Smooth muscle cell (in vitro differentiated cells): ENCODE data around the gene RGMB. TPM values are rescaled to one million over a fixed set of nuclear protein-coding genes. Genes with fewer than 3 reads are reported as not detected.

ENCODE experiments used
- DNase-seq: peaks from one replicate; lab custom pipeline; 2025; ENCODE audit not compliant: unreplicated experiment; lab: John Stamatoyannopoulos, UW
- H2AFZ ChIP-seq: fragments of 200-600 bp; sonication (generic); 2 replicates; pipeline ENCODE4 v1.6.0; 2016; ENCODE audit warnings: antibody characterized with exemption, low read depth, mild to moderate bottlenecking
- H3F3A ChIP-seq: fragments of 200-600 bp; sonication (generic); 2 replicates; pipeline ENCODE4 v1.6.0; 2017; ENCODE audit warnings: antibody characterized with exemption, low read depth
- H3K27ac ChIP-seq: fragments of 200-600 bp; sonication (generic); 2 replicates; pipeline ENCODE4 v1.5.1; 2016; ENCODE audit warnings: low read depth, mild to moderate bottlenecking
- H3K27me3 ChIP-seq: fragments of 200-600 bp; sonication (generic); 2 replicates; pipeline ENCODE4 v1.6.1; 2016; ENCODE audit warnings: low read depth, mild to moderate bottlenecking
- H3K36me3 ChIP-seq: fragments of 200-600 bp; sonication (generic); 2 replicates; pipeline ENCODE4 v1.5.1; 2016; ENCODE audit warnings: low read depth
- H3K4me1 ChIP-seq: fragments of 200-600 bp; sonication (generic); 2 replicates; pipeline ENCODE4 v1.5.1; 2016; ENCODE audit warnings: low read depth
- H3K4me2 ChIP-seq: fragments of 200-600 bp; sonication (generic); 2 replicates; pipeline ENCODE4 v1.6.0; 2016; ENCODE audit warnings: mild to moderate bottlenecking
- H3K4me3 ChIP-seq: fragments of 200-600 bp; sonication (generic); 2 replicates; pipeline ENCODE4 v1.5.1; 2016; ENCODE audit warnings: mild to moderate bottlenecking
- H3K79me2 ChIP-seq: fragments of 200-600 bp; sonication (generic); 2 replicates; pipeline ENCODE4 v1.6.0; 2016; ENCODE audit warnings: low read depth, mild to moderate bottlenecking
- H3K9ac ChIP-seq: fragments of 200-600 bp; sonication (generic); 2 replicates; pipeline ENCODE4 v1.6.0; 2016; ENCODE audit warnings: low read depth
- H3K9me3 ChIP-seq: fragments of 200-600 bp; sonication (generic); replicated peaks from 2 replicates; pipeline ENCODE4 v1.5.1; 2016; ENCODE audit warnings: low read depth
- H4K20me1 ChIP-seq: fragments of 200-600 bp; sonication (generic); 2 replicates; pipeline ENCODE4 v1.6.0; 2016; ENCODE audit warnings: low read depth
- WGBS: methylation state at CpG from one replicate; pipeline ENCODE4 v1.1.7; 2016; ENCODE audit warnings: low lambda C conversion rate; 5-methylcytosine and 5-hydroxymethylcytosine counted together
- polyA plus RNA-seq: library from polyadenylated mRNA; unstranded; fragments of >200 nt; fragmentation: Nextera tagmentation; extraction: Ambion mirVana; gene quantifications from 2 replicates; pipeline ENCODE4 v1.2.1, GENCODE V29; 2016
- total RNA-seq: library from RNA; depleted of rRNA; stranded (reverse); fragments of >200 nt; gene quantifications from 2 replicates; pipeline ENCODE4 v1.2.3, GENCODE V29; 2014
- TF ChIP-seq, protein P1 (sequence below): fragments of 200-600 bp; sonication (generic); IDR thresholded peaks from 2 replicates; pipeline ENCODE4 v1.5.1; 2017; ENCODE audit warnings: borderline replicate concordance, mild to moderate bottlenecking, antibody characterized with exemption; ENCODE audit not compliant: insufficient read depth, poor library complexity, severe bottlenecking

RGMB gene
- total and polyA plus RNA-seq, 2 experiments from 2014 or later: 8.0 to 11.2 TPM

DNA sequence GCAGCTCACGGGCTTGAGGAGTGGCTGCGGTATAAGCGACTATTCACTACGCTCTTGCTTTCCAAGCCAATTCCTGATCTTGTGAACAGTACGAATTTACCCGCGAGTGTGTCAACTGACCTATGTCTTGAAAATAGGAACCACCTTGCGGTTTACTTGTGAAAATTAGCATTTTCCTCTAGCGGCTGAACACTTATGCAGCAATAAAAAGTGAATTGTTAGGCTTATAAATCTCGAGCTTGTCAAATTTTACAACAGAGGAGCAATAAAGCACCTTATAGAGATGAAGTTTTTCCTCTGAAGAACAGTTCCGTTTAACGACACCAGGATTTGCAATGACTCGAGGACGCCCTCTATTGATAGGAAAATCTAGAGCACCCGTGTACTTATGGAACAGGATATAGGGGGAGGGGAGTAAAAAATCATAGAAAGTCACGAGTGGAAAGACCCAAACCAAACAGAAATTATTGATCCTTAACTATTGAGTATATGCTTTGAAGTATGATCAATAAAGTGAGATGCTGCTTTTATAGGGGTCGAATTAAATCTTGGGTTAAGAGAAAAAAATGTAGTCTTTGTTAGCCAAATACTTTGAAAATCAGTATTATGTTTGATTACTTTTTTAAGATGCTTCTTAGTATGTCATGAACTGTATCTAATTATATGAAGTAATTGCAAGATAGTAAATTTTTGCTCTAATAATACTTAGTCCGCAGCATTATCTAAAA, 1.9 kb upstream of the RGMB start:
- Histone ChIP-seq H3K9ac (no peak overlapping the region), H3K79me2 (peaks cover 19% of the 10 kb centered on the region), H3K4me3 (peak overlapping the region; percentile 65), H2AFZ (peak overlapping the region; percentile 94), H3K27ac (peak overlapping the region; percentile 9), H3F3A (peaks cover 12% of the 10 kb centered on the region), H3K4me1 (peaks cover 29% of the 10 kb centered on the region), H4K20me1 (peaks cover 21% of the 10 kb centered on the region), H3K27me3 (no peaks in the 10 kb centered on the region), H3K36me3 (no peaks in the 10 kb centered on the region), H3K4me2 (peak overlapping the region; percentile 93), H3K9me3 (no peaks in the 10 kb centered on the region)
- 6% methylated on average over 18 of the region's 18 CpGs for WGBS
- TF ChIP-seq, protein P1, sequence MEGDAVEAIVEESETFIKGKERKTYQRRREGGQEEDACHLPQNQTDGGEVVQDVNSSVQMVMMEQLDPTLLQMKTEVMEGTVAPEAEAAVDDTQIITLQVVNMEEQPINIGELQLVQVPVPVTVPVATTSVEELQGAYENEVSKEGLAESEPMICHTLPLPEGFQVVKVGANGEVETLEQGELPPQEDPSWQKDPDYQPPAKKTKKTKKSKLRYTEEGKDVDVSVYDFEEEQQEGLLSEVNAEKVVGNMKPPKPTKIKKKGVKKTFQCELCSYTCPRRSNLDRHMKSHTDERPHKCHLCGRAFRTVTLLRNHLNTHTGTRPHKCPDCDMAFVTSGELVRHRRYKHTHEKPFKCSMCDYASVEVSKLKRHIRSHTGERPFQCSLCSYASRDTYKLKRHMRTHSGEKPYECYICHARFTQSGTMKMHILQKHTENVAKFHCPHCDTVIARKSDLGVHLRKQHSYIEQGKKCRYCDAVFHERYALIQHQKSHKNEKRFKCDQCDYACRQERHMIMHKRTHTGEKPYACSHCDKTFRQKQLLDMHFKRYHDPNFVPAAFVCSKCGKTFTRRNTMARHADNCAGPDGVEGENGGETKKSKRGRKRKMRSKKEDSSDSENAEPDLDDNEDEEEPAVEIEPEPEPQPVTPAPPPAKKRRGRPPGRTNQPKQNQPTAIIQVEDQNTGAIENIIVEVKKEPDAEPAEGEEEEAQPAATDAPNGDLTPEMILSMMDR: peak; percentile 87
- no peak for DNase-seq

DNA sequence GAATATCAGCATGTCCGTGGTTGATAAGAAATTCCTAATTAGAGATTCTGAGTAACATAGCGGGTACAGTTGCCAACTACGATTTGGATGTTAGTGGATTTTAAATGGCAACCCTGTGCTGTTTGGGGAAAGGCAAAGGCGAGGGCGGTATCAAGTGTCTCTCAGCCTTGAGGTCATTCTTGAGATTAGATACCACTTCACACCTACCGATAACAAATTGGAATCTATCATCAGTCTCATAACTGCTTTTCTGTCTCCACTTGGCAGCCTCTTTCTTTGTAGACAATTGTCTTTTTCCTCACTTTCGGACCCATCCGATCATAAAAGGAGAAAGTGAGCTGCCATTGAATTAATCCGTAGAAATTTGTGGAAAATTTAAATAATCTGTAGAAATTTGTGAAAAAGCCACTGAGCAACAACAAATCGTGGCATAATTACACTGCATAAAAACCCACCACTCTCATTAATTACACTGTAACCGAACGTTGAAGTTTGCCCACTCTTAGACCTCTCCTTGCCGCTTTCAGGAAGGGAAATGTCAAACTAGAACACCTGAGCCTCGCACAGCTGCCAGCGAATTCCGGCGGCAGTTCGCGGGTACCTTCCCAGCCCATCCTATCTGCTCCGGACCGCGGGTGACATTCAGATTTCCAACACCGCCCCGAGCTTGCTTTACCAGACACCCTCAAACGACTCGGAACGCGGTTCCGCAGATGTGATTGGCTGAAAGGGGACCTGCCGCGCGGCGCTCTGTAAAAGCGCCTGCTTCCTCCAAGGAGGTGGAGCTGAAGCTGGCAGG, 849 bp upstream of the RGMB start:
- WGBS: 17% methylated on average over 34 of the region's 34 CpGs

DNA sequence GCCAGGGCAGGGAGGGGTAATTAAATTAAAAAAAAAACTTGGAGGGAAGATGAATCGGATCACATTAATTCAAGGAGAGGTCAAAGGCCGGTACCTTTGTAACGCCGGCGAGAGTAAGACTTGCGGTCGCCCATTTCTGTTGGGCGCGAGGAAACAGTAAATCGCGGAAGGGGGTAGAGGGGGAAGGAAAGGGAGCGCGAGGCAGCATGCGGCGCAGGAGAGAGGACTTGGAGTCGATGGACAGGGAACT, 324 bp upstream of the RGMB start:
- peak overlapping the region; percentile 84 for H3K4me2 ChIP-seq
- TF ChIP-seq, protein P1: peak; percentile 3
- peaks cover 12% of the 10 kb centered on the region for H3F3A ChIP-seq
- peaks cover 37% of the 10 kb centered on the region for H4K20me1 ChIP-seq
- no peaks in the 10 kb centered on the region for H3K27me3 ChIP-seq
- H3K36me3 ChIP-seq: no peaks in the 10 kb centered on the region
- H3K4me3 ChIP-seq: peak overlapping the region; percentile 70
- peaks cover 35% of the 10 kb centered on the region for H3K79me2 ChIP-seq
- no peak for DNase-seq
- H3K4me1 ChIP-seq: peaks cover 31% of the 10 kb centered on the region
- no peaks in the 10 kb centered on the region for H3K9me3 ChIP-seq
- H3K9ac ChIP-seq: no peak overlapping the region
- peak overlapping the region; percentile 90 for H2AFZ ChIP-seq
- WGBS: under 1% methylated on average over 16 of the region's 16 CpGs
- peak overlapping the region; percentile 66 for H3K27ac ChIP-seq

More for the DNA sequence above, 849 bp upstream of the RGMB start:
- Histone ChIP-seq H3K9ac (no peak overlapping the region), H3K4me3 (peak overlapping the region; percentile 70), H3K27me3 (no peaks in the 10 kb centered on the region), H3K27ac (peak overlapping the region; percentile 66), H3K79me2 (peaks cover 29% of the 10 kb centered on the region), H3F3A (peaks cover 12% of the 10 kb centered on the region), H3K4me2 (peak overlapping the region; percentile 84), H2AFZ (peak overlapping the region; percentile 90), H3K9me3 (no peaks in the 10 kb centered on the region), H4K20me1 (peaks cover 32% of the 10 kb centered on the region), H3K36me3 (no peaks in the 10 kb centered on the region), H3K4me1 (peaks cover 31% of the 10 kb centered on the region)
- peak; percentile 57 for DNase-seq
- TF ChIP-seq, protein P1: no peak
